ENCODE data around the gene AP3D1.

- TF ChIP-seq TRIM28 (IDR thresholded peaks at IDR 0.05) (no peak), CTCF (IDR thresholded peaks at IDR 0.05 in 2 of 3, conservative IDR thresholded peaks at IDR 0.05 in 1 of 3; ENCODE audit: insufficient read depth in 2 of 3, low read depth in 1 of 3, low read length in 3 of 3) (no peak), EGR1 (conservative IDR thresholded peaks at IDR 0.05) (no peak), CBFB (CRISPR knock-in tag; IDR thresholded peaks at IDR 0.05) (no peak), BDP1 (IDR thresholded peaks at IDR 0.05; ENCODE audit: insufficient read depth, insufficient read length) (no peak), ARNT (IDR thresholded peaks at IDR 0.05) (no peak), NR0B1 (IDR thresholded peaks at IDR 0.05; ENCODE audit: partially characterized antibody) (no peak), HMG20B (CRISPR knock-in tag; IDR thresholded peaks at IDR 0.05) (no peak), ZNF583 (CRISPR knock-in tag; IDR thresholded peaks at IDR 0.05) (no peak), RFX5 (IDR thresholded peaks at IDR 0.05; ENCODE audit: low read depth, low read length) (no peak)
Measured at GRCh38 chr19:2140138-2140569, 11.2 kb downstream of the AP3D1 start.
